Caco-2 (cell line): ENCODE results near the gene GPHA2. TPM values are rescaled to one million over a fixed set of nuclear protein-coding genes. Genes with fewer than 3 reads are reported as not detected.

Experiments
- BruUV-seq: library from RNA; stranded (reverse); fragments of 400-500 nt; replicated peaks from 2 replicates; lab custom pipeline; 2021; lab: Mats Ljungman, UMichigan
- CTCF ChIA-PET: fragments of 300-600 bp; sonication (Branson Sonifier 250); formaldehyde crosslinking; loops from one replicate; lab custom pipeline; 2022; ENCODE audit warnings: antibody characterized with exemption; lab: Charles Lee
- POLR2A ChIA-PET: fragments of 300-600 bp; sonication (Branson Sonifier 250); formaldehyde crosslinking; loops from one replicate; lab custom pipeline; 2022; ENCODE audit warnings: antibody characterized with exemption; lab: Charles Lee
- DNase-seq, 2 experiments: peaks; one replicate each; pipeline versions ENCODE4 v3.0.0 to v3.0.0-alpha.2; 2020 to 2022
- H3K27me3 ChIP-seq: replicated peaks from 2 replicates; pipeline ENCODE4 v1.6.0; 2011; ENCODE audit warnings: low read length; ENCODE audit not compliant: control insufficient read depth, insufficient read depth
- H3K36me3 ChIP-seq: 2 replicates; pipeline ENCODE4 v1.5.1; 2011; ENCODE audit warnings: low read length; ENCODE audit not compliant: control insufficient read depth, insufficient read depth
- H3K4me1 ChIP-seq: fragments of 250-450 bp; sonication (Bioruptor Pico); 2 replicates; pipeline ENCODE4 v1.5.1; 2020; ENCODE audit warnings: mild to moderate bottlenecking
- H3K4me3 ChIP-seq: 2 replicates; pipeline ENCODE4 v1.5.1; 2011; ENCODE audit warnings: low read depth, mild to moderate bottlenecking, control low read depth, low read length
- H3K9me3 ChIP-seq: fragments of 250-450 bp; sonication (Bioruptor Pico); 2 replicates; pipeline ENCODE4 v1.5.1; 2020; ENCODE audit warnings: mild to moderate bottlenecking, moderate library complexity
- H3K27ac Mint-ChIP-seq: one replicate; pipeline ENCODE4 v1.8.0; 2022; ENCODE audit warnings: mixed read lengths; ENCODE audit not compliant: unreplicated experiment
- H3K27me3 Mint-ChIP-seq: one replicate; pipeline ENCODE4 v1.8.0; 2022; ENCODE audit warnings: mixed read lengths; ENCODE audit not compliant: insufficient read depth, unreplicated experiment
- H3K36me3 Mint-ChIP-seq: one replicate; pipeline ENCODE4 v1.8.0; 2022; ENCODE audit warnings: mild to moderate bottlenecking, mixed read lengths; ENCODE audit not compliant: insufficient read depth, unreplicated experiment
- H3K4me1 Mint-ChIP-seq: one replicate; pipeline ENCODE4 v1.8.0; 2022; ENCODE audit warnings: low read depth, mixed read lengths; ENCODE audit not compliant: unreplicated experiment
- H3K4me3 Mint-ChIP-seq: one replicate; pipeline ENCODE4 v1.8.0; 2022; ENCODE audit warnings: mild to moderate bottlenecking, moderate library complexity, mixed read lengths; ENCODE audit not compliant: unreplicated experiment
- H3K9me3 Mint-ChIP-seq: one replicate; pipeline ENCODE4 v1.8.0; 2022; ENCODE audit warnings: mixed read lengths; ENCODE audit not compliant: unreplicated experiment
- CTCF ChIP-seq, 2 experiments: fragments of 200-600 bp in 1 of 2; IDR thresholded peaks; 1 replicate in 1 of 2; 2 replicates in 1 of 2; pipeline versions ENCODE4 v1.5.1 to v1.8.0; 2011 to 2022; ENCODE audit warnings: antibody characterized with exemption in 1 of 2, control low read depth in 1 of 2, inconsistent platforms in 1 of 2, low read depth in 1 of 2, low read length in 1 of 2, mild to moderate bottlenecking in 1 of 2, moderate library complexity in 1 of 2; ENCODE audit not compliant: insufficient read depth in 1 of 2, severe bottlenecking in 1 of 2, unreplicated experiment in 1 of 2
- intact Hi-C: fragments of 100-400 bp; cut with micrococcal nuclease; formaldehyde crosslinking; loops from one replicate; pipeline ENCODE4 v1.10.0; 2022; ENCODE audit not compliant: unreplicated experiment
- total RNA-seq: library from RNA; stranded (reverse); gene quantifications from 2 replicates; pipeline ENCODE4 v1.2.3, GENCODE V29; 2022

GPHA2 gene
- total RNA-seq, 1 experiment from 2014 or later, result not detected

DNA sequence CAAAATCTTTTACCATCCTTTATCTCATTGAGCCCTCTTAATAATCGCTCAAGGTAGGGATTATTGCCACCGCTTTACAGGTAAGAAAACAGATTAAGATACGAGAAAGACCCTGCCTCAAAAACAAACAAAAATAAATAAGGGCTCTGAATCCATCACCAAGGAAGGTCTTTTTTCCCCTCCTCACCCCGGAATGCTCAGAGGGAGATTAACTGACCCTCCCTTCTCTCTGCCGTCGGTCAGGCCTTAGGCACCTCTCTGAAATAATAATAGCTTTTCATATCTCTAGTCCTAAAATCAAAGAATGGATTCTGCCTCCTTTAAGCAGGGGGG, 18.1 kb downstream of the GPHA2 start:
- Mint-ChIP-seq H3K27me3 (no peaks in the 10 kb centered on the region), H3K36me3 (peaks cover 14% of the 10 kb centered on the region), H3K9me3 (no peaks in the 10 kb centered on the region), H3K27ac (peak overlapping the region; percentile 74), H3K4me3 (peak overlapping the region; percentile 91), H3K4me1 (no peaks in the 10 kb centered on the region)
- DNase-seq, result no peak
- intact Hi-C loops, result loop anchor here (1.0 to 2.0 kb wide), 4 partner anchors 8 to 79 kb away; partner anchors contain the start of gene BATF2
- H3K4me1 ChIP-seq, result peaks cover 6% of the 10 kb centered on the region
- H3K27me3 ChIP-seq, result no peaks in the 10 kb centered on the region
- no peak for TF ChIP-seq CTCF (IDR thresholded peaks at IDR 0.05; ENCODE audit: insufficient read depth in 1 of 2, low read depth in 1 of 2, low read length in 1 of 2, severe bottlenecking in 1 of 2, unreplicated experiment in 1 of 2)
- ChIA-PET CTCF (interaction anchor here (0.6 to 0.9 kb wide), 2 partner anchors 18 to 81 kb away, joined by 3 read pairs; partner anchors contain the start of gene GPHA2), POLR2A (no interaction called here)
- no peaks in the 10 kb centered on the region for H3K9me3 ChIP-seq
- H3K4me3 ChIP-seq, result peak overlapping the region; percentile 43
- peaks cover 2% of the 10 kb centered on the region for H3K36me3 ChIP-seq
- TSS peak; percentile 93 for BruUV-seq

DNA sequence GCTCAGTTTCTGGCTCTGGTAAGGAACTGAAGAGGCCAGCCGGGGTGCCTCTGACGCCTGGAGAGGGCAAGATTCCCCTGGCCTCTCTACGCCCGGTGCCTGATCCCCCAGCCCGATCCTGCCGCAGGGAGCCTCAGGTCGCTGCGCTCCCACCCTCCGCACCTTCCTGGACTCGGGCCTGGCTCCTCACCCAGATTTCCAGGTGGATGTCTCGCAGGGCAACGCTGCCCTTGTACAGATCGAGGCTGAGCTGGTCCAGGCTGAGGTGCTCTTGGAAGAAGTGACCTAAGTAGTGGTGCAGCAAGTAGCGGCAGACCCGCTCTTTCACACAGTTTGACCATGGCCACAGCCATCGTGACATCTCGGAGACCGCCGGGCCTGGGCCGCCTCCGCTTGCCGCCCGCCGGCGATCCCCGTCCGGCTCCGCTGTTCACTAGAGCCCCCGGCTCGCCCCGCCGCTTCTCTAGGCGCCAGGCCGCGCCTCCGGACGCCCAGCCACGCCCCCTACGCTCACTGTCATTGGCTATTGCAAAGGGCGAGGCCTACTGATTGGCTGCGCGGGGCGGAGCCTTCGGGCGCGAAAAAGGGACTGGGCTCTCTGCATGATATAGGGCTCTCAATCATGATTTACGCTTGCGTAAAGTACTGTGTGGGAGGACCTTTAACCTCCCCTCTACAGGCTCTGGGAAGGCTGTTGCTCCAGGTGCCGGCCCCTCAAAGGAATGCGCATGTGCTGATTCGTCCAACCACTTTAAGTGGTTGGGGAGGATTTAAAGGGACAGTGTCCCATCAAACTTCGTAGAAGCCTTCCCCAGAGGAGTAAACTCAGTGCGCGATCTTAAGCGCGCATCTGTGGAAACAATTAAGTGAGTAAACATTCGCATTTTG, 18.7 kb downstream of the GPHA2 start, which contains the start of gene ATG2A:
Gene ATG2A (minus strand): TSS at position 435 of the 888 bp plus-strand sequence. CDS start 74 bp downstream, at position 361.
- H3K4me3 Mint-ChIP-seq, result peak within 1 kb of the TSS; percentile 91
- H3K9me3 Mint-ChIP-seq, result no peaks in the 10 kb centered on the region

More for the DNA sequence above, 18.7 kb downstream of the GPHA2 start, which contains the start of gene ATG2A:
- intact Hi-C loops, result loop anchor here (1.0 to 2.0 kb wide), 4 partner anchors 8 to 80 kb away; partner anchors contain the start of gene BATF2
- H3K36me3 ChIP-seq, result peaks cover 2% of the 10 kb centered on the region
- Mint-ChIP-seq H3K27me3 (no peaks in the 10 kb centered on the region), H3K4me1 (no peaks in the 10 kb centered on the region), H3K36me3 (peaks cover 14% of the 10 kb centered on the region), H3K27ac (peak within 1 kb of the TSS; percentile 74)
- no peaks in the 10 kb centered on the region for H3K27me3 ChIP-seq
- peak within 1 kb of the TSS; percentile 93 for H3K4me3 ChIP-seq
- peak; percentile 99 for DNase-seq
- H3K9me3 ChIP-seq, result no peaks in the 10 kb centered on the region
- ChIA-PET POLR2A (interaction anchor here (0.5 kb wide), 1 partner anchor 698 kb away, joined by 3 read pairs; no protein-coding TSS in a partner anchor), CTCF (interaction anchor here (0.6 to 1.4 kb wide), 3 partner anchors 73 to 96 kb away, joined by 3 to 6 read pairs (median 5); partner anchors contain the start of gene CDC42BPG)
- BruUV-seq, result TSS peak; percentile 66
- TF ChIP-seq CTCF (IDR thresholded peaks at IDR 0.05; ENCODE audit: insufficient read depth in 1 of 2, low read depth in 1 of 2, low read length in 1 of 2, severe bottlenecking in 1 of 2, unreplicated experiment in 1 of 2), result no peak
- peaks cover 6% of the 10 kb centered on the region for H3K4me1 ChIP-seq
